Fibroblast of peridontal ligament (primary cell): Measurements from ENCODE around the gene NANOS3.

ENCODE experiments used
- DNase-seq: peaks from one replicate; pipeline ENCODE4 v3.0.0-alpha.2; 2010; ENCODE audit errors: extremely low read depth

NANOS3 gene

DNA sequence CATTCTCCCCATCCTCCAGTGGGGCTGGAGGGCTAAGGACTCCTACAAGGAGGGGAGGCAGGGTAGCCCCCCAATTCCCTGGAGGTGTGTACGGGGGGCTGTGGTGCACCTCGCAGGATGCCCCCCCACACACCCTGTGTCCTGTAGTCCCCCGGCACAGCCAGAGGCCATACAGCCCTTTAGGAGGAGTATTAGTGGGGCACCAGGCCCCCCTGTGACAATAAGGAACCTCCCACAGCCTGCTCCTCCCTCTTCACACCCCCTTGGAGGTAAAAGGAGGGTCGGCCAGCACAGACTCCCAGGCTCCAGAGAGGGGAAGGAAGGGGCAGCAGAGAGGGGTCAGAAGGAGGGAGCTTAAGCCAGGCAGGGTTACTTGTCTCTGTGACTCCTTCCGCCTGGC, at the start of gene NANOS3:
Gene NANOS3 (plus strand): TSS at position 301 of the 400 bp plus-strand sequence. CDS start 115 bp downstream, outside the sequence.
- DNase-seq: no peak

DNA sequence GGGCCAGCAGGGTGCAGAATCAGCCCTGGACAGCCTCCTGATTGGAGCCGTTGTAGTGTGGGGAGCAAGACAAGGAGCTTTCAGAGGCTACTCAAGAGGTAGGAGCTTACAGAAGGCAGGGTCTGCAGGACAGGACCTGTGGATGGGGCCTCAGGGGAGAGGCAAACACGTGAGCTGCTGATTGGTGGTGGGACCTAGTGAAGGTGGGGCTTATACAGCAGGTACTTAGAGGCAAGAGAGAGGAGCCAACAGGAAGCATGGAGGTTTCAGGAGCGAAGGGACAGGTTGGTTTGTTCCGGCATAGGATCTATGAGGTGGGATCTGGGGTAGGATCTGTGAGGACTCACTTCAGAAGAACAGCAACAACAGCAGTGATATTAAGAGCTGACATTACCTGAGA, 49.3 kb upstream of the NANOS3 start:
- DNase-seq: no peak

DNA sequence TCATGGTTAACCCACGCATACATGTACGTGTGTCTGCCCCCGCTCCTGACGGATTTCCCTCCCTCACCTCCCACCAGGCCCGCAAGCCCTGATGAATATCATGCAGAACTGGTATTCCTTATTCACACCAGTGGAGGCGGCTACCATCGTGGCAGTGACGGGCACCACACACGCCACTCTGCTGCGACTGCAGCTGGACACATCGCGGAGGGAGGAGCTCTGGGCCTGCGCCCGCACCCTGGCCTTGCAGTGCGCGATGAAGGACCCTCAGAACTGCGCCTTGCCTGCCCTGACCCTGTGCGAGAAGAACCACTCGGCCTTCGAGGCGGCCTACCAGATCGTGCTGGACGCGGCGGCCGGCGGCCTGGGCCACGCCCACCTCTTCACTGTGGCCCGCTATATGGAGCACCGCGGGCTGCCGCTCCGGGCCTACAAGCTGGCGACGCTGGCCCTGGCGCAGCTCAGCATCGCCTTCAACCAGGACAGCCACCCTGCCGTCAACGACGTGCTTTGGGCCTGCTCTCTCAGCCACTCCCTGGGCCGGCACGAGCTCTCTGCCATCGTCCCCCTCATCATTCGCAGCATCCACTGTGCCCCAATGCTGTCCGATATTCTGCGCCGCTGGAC, 46.7 kb upstream of the NANOS3 start:
- no peak for DNase-seq

DNA sequence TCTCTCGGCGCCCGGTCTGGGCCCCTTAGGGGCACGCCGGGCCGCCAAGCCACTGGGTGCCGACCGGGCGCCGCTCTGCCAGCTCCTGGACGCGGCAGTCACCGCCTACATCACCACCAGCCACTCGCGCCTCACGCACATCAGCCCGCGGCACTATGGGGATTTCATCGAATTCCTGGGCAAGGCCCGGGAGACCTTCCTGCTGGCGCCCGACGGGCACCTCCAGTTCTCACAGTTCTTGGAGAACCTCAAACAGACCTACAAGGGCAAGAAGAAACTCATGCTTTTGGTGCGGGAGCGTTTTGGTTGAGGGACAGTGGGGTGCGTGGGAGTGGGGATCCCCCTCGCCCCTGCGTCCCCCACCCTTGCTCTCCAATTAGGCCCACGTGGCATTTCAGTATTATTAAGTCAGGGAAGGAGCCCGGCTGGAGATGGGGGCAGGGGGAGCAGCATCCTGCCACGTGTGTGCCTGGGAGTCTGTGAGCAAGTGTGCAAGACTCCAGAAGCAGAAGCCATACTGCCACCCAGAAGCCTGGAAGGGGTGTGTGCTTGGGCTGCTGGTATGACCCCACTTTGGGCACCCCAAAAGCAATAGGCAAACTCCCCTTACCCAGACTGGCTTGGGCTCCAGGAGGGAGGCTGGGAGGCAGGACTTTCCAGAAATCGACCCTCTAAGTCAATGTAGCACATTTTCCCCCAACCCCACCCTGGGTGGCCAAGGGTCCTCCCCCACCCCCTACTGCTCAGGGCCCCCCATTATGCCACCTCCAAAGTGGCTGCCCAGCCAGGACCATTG, 46.0 kb upstream of the NANOS3 start:
- DNase-seq: no peak

DNA sequence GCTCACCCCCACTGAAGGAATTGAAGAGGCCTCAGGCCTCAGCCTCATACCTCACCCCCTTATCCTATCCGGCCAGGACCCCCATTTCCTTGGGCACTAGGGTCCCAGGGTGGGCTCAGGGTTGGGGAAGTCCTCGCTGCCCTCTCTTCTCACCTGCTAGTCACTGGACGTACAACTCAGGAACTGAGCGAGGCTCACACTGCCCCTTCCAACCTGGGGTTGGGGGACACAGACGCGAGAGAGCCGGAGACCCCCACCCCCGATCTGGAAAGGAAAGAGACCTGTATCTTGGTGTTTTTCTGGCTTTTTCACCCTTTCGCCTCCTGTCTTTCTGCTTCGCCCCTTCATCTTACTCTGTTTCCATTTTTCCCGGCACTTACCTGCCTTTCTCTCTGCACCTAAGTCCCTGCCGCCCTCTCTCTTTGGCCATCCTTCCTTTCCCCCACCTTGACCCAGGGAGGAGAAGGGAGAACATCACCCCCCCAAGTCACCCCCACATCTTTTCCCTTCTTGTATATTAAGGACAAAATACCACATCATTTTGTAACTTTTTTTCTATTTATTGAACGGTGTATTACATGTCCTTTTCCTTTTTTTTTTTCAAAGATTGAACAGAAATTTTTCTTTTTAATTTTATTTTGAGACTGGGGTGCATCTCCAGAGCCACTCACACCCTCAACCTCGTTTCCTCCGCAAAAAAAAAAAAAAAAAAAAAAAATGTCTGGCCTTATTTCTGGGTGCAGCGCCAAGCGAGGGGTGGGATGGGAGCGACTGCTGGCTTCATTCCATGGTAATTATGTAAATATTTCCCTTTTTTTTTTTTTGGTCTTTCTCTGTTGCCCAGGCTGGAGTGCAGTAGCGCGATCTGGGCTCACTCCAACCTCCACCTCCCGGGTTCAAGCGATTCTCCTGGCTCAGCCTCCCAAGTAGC, 45.1 kb upstream of the NANOS3 start:
- DNase-seq: no peak

DNA sequence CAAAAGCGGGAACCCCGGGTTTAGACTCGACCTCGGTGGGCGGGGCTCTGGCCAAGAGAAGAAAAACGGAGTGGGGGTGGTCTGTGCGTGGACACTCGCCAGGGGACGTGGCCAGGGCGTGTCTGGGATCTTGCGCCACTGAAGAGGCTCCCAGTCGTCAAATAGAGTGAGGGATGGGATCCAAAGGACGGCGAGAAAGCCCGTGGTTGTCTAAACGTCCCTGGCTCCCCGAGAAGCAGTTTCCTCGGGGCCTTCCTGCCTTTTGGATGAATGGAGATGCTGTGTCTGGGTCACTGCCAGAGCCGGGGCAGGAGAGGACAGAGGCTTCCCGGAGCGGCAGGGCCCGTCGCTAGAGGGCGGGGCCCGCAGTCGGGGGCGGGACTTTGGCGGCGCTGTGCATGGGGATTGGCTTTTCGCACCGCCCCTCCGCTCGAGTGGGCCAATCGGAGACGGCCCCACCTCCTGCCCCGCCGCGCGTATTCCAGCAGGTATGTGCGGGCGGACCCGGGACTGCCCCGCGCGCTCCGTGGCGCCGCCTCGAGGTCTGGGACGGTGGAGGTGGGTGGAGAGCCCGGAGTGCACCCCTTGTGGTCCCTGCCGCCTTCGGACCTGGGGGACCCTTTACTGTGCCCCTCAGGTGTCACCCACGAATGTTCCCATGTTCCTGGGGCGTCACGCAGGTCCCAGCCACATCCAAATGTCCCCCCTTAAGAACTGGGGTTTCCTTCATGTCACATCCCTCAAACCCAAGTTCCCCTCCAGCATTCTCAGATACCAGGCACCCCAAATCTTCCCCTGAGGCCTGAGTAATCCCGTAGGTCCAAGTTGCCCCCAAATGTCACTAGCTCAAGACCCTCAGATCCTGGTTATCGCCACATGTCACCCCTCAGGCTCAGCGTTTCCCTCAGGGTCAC, 43.3 kb upstream of the NANOS3 start:
- DNase-seq: peak; percentile 71

DNA sequence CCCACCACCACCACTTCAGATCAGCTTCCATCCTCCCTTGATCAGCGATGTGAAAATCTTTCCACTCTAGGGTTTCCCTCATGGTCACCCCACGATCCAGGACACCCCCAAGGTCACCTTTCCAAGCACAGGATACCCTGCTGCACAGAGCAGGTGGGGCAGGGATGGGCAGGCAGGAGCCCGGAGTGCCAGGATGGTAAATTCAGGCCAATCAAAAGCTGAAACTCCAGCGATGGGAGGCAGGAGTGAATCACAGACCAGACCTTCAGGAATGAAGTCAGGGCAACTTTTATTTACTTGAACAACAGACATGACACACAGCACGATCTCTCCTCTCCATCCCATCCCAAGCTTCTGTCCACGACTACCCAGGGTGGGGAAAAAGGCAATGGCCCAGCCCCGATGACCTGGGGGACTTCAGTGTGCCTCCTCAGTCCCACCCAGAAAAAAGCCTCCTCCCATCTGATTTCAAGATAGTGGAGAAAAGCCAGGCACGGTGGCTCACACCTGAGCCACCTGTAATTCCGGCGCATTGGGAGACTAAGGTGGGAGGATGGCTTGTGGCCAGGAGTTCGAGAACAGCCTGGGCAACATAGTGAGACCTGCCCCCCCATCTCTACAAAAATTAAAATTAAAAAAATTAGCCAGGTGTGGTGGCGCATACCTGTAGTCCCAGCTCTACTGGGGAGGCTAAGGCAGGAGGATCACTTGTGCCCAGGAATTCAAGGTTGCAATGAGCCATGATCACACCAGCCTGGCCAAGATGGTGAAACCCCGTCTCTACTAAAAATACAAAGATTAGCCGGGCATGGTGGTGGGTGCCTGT, 42.5 kb upstream of the NANOS3 start:
- DNase-seq: no peak

DNA sequence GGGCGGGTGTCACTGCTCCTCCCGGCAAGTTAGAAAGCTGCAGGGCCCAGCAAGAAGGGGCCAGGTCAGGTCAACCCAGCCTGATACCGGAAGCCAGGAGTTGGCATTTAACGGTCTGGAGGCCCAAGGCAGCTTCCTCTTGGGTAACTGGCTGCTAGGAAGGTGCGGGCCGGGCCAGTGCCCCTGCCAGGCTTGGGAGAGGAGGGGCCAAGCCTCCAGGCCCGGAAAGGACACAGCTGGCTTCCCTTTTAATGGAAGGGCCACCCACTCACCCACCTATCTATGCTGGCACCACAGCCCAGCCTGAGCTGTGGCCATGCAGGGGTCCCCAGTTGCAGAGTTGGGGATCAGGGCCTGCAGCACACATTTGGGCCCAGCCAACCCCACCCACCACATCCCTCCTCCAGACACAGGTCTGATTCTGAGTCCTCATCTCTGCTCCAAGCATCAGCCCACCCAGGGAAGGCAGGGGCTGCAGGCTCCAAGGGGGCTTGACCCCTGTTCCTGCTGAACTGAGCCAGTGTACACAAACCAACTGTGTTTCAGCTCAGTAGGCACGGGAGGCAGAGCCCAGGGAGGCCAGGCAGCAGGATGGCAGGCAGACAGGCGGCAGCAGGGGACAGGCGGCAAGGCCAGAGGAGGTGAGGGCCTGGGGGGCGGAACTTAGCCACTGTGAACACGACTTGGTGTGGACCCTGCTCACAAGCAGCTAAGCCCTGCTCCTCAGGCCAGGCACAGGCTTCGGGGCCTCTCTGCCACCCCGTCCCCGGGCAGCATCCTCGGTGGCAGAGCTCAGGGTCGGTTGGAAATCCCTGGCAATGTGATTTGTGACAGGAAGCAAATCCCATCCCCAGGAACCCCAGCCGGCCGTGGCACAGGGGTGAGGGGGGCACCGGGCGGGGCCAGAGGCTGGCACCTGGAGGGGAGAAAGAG, 40.9 kb upstream of the NANOS3 start:
- no peak for DNase-seq

DNA sequence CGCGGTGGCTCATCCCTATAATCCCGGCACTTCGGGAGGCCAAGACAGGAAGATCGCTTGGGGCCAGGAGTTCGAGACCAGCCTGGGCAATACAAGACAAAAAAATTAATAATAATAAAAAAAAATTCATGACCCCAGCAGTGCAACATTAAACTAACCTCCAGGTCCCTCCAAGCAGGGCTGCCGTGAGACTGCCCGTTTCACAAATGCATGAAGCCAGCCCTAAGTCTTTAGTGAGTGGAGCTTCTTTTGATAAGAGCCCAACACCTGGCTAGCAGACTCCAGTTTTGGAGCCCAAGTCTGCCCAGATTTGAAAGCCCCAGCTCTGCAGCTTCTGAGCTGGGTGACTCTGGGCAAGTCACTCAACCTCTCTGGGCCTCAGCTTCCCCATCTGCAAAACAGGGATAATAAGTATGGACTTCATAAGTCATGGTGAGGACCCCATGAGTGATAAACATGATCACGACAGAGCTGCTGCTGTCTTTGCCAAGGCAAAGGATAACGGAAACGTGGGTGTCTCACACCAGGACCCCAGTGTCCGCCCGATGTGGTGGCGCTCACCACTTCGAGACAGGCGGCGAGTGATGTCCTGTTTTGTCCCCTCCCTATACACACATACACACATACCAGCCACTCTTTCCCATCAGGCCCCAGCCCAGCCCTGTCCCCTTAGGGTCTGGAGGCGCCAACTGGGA, 38.4 kb upstream of the NANOS3 start:
- DNase-seq: no peak

DNA sequence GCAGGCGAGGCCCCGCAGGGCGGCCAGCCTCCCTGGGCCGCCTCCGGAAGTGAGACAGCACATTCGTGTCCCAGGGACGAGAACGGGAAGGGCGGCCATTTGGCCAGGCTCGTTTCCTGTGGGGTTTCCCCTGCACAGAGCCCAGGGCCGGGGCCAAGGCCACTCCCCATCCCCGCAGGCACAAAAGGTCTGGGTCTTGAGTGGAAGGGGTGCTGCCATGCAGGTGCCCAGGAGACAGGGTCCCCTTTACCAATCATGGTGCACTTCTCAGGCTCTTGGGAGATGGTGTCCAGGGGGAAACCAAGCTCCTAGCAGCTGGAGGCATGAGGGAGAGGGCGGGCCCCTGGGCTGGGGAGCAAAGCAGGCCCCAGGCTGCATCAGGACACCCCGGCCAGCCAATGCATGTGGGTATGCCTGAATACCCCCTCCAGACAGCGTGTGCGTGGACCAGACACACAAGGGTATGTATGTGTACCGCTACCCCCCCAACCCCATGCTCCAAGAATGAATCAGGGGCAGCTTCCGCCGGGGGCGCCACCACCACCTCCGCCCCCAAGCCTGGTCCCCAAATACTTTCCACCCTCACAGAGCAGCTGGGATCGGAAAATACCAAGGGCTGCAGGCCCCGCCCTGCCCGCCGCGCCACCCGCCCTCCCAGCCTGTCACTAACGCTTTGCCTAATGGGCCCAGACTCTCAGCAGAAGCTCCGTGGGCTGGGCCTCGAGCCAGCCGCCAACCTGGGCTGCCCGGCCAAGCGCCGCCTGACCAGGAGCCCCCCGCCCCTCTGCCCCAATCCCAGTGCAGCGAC, 37.6 kb upstream of the NANOS3 start:
- DNase-seq: peak; percentile 57

DNA sequence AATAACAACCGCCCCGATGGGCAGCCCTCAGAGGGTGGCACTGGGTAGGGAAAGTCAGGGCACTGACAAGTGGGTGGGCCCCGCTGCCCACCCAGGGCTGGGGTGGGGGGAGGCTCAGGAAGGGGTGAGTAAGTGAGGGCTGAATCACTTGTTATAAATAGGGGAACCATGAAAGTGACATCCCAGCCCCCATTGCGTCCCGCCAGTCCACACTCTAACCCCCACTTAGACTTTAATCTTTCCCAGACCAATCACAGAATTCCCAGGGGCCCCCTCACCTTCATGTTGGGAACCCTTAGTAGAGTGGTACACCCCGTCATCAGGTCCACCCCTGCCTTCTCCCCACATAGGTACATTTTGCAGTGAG, 37.0 kb upstream of the NANOS3 start:
- DNase-seq: no peak

DNA sequence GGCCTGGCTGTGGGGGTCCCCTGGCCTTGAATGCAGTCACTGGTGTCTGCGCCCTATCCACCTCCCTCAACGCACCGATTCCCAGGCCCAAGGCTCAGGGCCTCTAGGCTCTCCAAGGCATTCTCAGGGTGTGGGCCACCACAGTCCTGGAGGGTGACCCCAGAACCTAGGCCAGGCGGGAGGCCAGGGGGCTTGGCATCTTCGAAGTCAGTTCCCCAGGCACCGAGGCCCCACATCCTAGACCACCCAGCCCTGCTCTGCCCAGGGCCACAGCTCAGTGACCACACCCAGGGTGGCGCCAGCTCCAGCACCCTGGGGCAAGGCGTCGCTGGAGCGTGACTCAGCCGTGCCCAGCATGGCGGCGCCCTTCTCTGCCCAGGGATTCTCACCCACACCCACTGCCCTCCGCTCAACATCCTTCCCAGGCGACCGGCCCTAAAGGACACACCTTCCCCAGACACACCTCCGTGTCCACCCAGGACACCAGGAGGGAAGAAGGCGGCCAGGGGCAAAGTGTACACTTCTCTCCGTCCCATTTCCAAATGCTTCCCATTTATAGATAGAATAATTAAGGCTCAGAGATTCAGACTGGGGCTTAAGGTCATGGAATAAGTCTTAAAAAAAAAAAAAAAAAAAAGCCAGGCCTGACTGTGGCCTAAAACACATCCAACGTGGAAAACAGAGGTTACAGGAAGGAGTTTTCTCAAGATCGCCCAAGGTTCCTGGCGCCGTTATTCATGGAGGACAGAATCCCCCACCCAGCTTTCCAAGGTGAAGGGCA, 36.4 kb upstream of the NANOS3 start:
- DNase-seq: no peak

DNA sequence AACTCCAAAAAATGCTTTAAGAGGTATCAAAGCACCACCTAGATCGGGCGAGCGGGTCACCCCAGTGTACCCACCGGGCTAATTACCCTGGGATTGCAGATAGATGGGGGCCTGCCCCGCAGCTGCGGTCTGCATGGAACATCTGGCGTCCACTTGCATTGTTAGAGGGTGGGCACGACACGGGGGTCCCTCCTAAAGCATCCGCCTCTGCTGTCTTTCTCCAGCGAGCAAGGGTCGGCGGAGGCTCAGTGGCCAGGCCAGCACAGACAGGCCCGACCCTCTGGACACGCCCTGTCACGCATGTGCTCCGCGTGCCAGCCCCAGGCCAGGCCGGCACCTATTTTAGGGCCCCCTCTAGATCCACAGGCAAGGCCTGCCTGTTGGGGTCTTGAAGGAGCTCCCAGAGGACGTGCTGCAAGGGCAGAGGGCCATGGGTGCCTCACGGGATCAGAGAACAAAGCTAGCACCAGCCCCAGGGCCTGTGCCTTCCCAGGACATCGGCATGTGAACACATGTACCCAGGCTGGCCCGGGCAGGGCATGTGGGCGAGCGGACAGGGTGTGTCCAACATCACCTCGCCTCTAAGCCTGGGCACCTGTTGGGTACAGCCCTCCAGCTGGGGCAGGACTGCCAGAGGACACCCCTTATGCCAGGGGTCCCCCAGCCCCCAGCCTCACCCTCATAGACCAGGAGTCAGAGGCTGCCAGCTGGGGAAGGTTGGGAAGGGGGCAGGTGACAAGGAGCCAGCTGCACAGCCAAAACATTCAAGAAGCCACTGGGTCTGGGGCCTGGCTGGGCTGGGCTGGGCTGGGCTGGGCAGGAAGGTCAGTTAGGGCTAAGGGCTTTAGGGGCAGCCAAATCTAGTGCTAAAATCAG, 35.6 kb upstream of the NANOS3 start:
- no peak for DNase-seq

DNA sequence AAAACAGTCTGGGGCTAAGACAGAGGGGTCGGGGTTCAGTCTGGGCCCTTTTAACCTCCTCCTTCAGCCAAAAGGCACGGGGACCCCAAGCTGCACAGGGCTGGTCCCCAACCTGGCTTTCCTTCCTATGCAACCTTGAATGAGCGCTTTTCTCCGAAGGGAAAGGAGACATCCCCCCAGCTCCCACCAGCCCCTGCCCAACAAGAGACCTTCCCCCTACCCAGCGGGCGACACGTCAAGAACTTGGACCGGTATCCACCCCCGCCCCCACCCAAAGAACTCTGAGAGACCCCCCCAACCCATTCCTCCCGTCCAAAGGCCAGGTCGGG, 35.0 kb upstream of the NANOS3 start:
- no peak for DNase-seq

DNA sequence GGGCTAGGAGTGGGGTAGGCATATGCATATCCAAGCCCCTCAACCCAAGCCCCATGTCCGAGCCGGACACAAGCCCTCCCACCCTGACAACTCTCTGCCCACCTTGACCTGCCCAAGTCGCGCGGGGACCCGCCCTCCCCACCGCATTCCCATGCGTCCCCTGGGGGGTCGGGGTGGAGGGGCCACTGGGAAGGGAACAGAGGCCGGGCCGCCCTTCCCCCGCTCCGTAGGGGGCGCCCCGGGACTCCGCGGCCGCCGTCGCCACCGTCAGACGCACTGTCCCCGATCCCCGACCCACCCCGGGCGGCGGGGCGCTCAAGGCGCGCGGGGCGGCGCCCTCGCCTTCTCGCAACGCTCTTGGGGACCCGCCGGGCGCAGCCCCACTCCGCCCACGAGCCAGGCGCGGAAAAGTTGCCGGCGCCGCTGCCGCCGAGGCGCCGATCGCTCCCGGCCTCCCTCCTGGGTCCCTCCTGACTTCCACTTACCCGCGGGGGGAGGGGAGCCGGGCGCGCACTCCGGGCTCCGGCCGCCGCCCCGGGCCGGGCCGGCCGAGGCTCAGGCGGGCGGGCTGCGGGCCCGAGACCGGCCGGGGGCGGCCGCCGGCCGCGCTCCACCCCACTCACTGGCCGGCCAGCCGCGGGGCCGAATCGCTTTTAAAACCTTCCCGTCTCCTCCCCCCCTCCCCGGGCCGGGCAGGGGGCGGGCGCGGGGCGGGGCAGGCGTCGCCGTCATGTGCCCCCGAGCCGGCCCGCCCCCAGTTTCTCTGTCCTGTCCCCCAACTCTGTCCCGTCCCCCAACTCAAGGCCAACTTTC, 34.4 kb upstream of the NANOS3 start:
- DNase-seq: peak; percentile 65
